ENCODE results near the gene CEP126. TPM values are rescaled to one million over a fixed set of nuclear protein-coding genes. Genes with fewer than 3 reads are reported as not detected.
"Not testable (repeated sequence)": the region's sequence is repeated elsewhere in the genome, so short reads cannot be mapped to it uniquely, and the experiment has no call there.

The CEP126 gene
- total and polyA plus RNA-seq, 2 donors (not counting 3 experiments of a cell fraction or from before 2014, with no cell fraction given), result 3.6 to 9.1 TPM

GRCh38 chr11:101993172-101993571 lies 78.4 kb downstream of the CEP126 start:
- Histone ChIP-seq H3K4me1 (ENCODE audit: control insufficient read depth, extremely low read depth, insufficient read depth, low read length) (no peaks in the 10 kb centered on the region), H3K27ac (ENCODE audit: insufficient read depth, low read depth, low read length) (no peak overlapping the region), H3K27me3 (ENCODE audit: control insufficient read depth in 2 of 2, insufficient read depth in 2 of 2, low read length in 2 of 2) (no peaks in the 10 kb centered on the region), H2AFZ (ENCODE audit: low read depth, low read length) (no peak overlapping the region), H3K9me1 (replicated peaks; ENCODE audit: control insufficient read depth, extremely low read depth, insufficient read depth, low read length) (no peaks in the 10 kb centered on the region), H3K4me3 (replicated peaks in 1 of 3; ENCODE audit: insufficient read depth in 1 of 3, low read depth in 1 of 3, low read length in 3 of 3) (no peak overlapping the region), H3K36me3 (ENCODE audit: control insufficient read depth in 2 of 2, extremely low read depth in 1 of 2, insufficient read depth in 2 of 2, low read length in 2 of 2) (no peaks in the 10 kb centered on the region), H3K9ac (replicated peaks; ENCODE audit: extremely low read depth, insufficient read depth, low read length) (no peak overlapping the region), H3K79me2 (ENCODE audit: control insufficient read depth, insufficient read depth, low read length) (no peaks in the 10 kb centered on the region), H3K4me2 (ENCODE audit: insufficient read depth, low read length) (no peak overlapping the region), H3K9me3 (replicated peaks; ENCODE audit: control insufficient read depth, insufficient read depth, low read length) (no peaks in the 10 kb centered on the region), H4K20me1 (replicated peaks; ENCODE audit: control insufficient read depth, extremely low read depth, insufficient read depth, low read length) (no peaks in the 10 kb centered on the region)
- no peak for TF ChIP-seq POLR2AphosphoS5 (IDR thresholded peaks at IDR 0.05; ENCODE audit: insufficient read depth, low read depth, low read length)
- TF ChIP-seq MAX (IDR thresholded peaks at IDR 0.05; ENCODE audit: insufficient read depth, insufficient read length), result no peak
- TF ChIP-seq GATA2 (IDR thresholded peaks at IDR 0.05; ENCODE audit: insufficient read depth, insufficient read length, low read depth, low read length), result no peak
- no peak for TF ChIP-seq EZH2 (IDR thresholded peaks at IDR 0.05; ENCODE audit: borderline replicate concordance, low read depth, low read length, severe bottlenecking)
- ChIA-PET CTCF (no interaction called here), POLR2A (no interaction called here)
- dilution Hi-C loops (cut with MboI; ENCODE audit: extremely low pct_ligation_motif_present, low sequenced_read_pairs) (no loop called here), intact Hi-C loops (cut with micrococcal nuclease) (no loop called here)
- BruUV-seq (replicated peaks), result no TSS peak
- FAIRE-seq, result no peak
- no peak for DNase-seq (ENCODE audit: low read depth, low spot score)

GRCh38 chr11:101994052-101994469 lies 79.3 kb downstream of the CEP126 start:
- H2AFZ ChIP-seq (ENCODE audit: low read depth, low read length); H3K4me2 ChIP-seq (ENCODE audit: insufficient read depth, low read length); H3K27ac ChIP-seq (ENCODE audit: insufficient read depth, low read depth, low read length); POLR2A ChIA-PET; H4K20me1 ChIP-seq (replicated peaks; ENCODE audit: control insufficient read depth, extremely low read depth, insufficient read depth, low read length); H3K9me3 ChIP-seq (replicated peaks; ENCODE audit: control insufficient read depth, insufficient read depth, low read length); CTCF ChIA-PET; H3K36me3 ChIP-seq (ENCODE audit: control insufficient read depth in 2 of 2, extremely low read depth in 1 of 2, insufficient read depth in 2 of 2, low read length in 2 of 2); FAIRE-seq; H3K27me3 ChIP-seq (ENCODE audit: control insufficient read depth in 2 of 2, insufficient read depth in 2 of 2, low read length in 2 of 2); H3K9me1 ChIP-seq (replicated peaks; ENCODE audit: control insufficient read depth, extremely low read depth, insufficient read depth, low read length); BruUV-seq (replicated peaks); dilution Hi-C loops (cut with MboI; ENCODE audit: extremely low pct_ligation_motif_present, low sequenced_read_pairs); H3K9ac ChIP-seq (replicated peaks; ENCODE audit: extremely low read depth, insufficient read depth, low read length); H3K79me2 ChIP-seq (ENCODE audit: control insufficient read depth, insufficient read depth, low read length); intact Hi-C loops (cut with micrococcal nuclease); H3K4me3 ChIP-seq (replicated peaks in 1 of 3; ENCODE audit: insufficient read depth in 1 of 3, low read depth in 1 of 3, low read length in 3 of 3); H3K4me1 ChIP-seq (ENCODE audit: control insufficient read depth, extremely low read depth, insufficient read depth, low read length); DNase-seq (ENCODE audit: low read depth, low spot score): not testable (repeated sequence)
